GM19099 (cell line): Measurements from ENCODE around the gene UTS2B.

Experiments
- POLR2A ChIP-seq: IDR thresholded peaks from 3 replicates; pipeline ENCODE4 v1.6.1; 2011; ENCODE audit warnings: low read depth; ENCODE audit not compliant: insufficient read length; ENCODE audit errors: extremely low read depth

UTS2B gene, protein sequence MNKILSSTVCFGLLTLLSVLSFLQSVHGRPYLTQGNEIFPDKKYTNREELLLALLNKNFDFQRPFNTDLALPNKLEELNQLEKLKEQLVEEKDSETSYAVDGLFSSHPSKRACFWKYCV

DNA sequence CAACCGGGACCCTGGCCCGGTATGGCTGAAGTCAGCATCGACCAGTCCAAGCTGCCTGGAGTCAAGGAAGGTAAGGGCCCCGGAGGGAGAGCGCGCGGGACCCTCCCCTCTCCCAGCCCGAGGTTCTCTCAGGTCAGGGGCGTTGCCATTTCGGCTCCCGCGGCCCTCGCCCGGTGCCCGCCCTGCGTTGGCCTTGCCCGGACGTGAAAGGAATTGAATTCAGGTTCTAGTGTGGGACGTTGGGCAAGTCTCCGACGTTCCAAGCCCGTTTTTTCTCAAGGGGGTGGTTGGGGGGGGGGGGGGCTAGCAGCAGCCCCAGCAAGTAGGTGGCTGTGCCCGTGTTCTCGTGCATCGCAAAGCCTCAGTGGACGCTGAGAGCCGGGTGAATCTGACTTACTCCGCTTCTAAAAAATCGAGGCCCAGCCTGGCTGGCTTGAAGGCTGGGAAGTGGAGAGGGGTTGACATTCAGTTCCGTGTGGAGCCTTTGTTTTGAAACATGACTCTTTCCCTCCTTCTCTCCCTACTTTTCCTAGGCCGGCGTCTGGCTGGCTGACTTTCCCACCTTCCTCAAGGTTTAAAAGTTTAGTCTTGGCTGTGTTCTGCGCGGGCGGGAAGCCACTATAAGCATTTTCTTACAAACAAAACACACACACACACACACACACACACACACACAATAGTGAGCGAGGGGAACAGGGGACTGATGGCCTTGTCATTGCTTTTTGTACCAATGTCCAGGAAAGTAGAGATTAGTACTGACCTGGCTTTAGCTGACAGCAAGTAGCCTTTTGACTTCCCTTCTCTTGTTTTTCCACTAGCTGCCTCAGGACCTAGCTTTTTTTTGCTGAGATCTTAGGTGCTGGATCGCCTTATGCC is at the start of gene UTS2B:
TSS of gene UTS2B (minus strand) at position 873 of the 876 bp plus-strand sequence. CDS start 48,337 bp downstream, outside the sequence.
- TF ChIP-seq POLR2A: no peak

GRCh38 chr3:191380001-191380400 is 49.7 kb upstream of the UTS2B start:
- TF ChIP-seq POLR2A: no peak

DNA sequence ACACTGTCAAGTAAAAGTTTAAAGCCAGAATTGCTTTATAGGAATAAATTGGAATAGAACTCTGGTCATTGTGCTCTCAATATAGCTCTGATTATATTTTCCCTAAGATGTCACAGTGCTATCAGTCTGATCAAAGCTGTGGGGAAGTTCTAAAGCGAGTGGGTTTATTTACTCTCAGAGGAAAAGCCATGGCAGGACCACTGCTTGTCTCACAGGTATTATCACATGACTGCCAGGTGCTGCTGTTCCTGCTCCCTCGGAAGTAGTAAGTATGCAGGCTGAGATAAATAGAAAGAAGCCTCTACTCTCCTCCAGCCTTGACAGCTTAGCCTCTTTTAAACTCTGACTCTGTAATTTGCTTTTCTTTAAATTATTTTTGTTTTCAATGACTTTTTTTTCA is 49.1 kb upstream of the UTS2B start:
- TF ChIP-seq POLR2A: no peak

GRCh38 chr3:191378142-191378812 is 48.0 kb upstream of the UTS2B start:
- TF ChIP-seq POLR2A: no peak

DNA sequence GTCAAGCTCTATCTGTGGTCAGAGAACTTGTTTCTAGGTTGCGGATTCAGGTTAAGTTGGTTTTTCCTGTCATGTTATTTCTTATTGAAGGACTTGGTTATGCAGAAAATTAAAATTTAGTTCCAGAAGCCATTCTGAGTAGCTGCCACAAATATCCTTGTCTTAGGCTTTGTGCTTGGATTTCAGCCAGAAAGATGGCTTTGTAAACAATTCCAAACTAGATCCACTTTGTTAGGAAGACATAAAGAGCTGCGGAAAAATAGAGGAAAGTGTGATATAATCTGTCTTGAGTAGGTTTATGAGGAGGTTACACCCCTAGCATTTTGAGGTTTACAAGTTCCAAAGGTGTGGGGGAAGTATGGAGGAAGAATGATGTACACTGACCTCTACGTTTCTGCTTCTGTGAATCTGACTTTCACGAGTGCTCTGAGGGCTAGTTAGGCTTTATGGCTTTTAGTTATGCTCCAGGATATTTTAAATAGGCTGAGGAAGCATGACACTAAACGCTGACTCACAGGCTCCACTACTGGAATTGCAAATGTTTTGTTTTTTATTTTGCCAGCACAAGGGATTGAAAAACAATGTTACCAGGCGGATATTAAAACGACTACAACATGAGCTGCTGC is 46.3 kb upstream of the UTS2B start:
- no peak for TF ChIP-seq POLR2A

DNA sequence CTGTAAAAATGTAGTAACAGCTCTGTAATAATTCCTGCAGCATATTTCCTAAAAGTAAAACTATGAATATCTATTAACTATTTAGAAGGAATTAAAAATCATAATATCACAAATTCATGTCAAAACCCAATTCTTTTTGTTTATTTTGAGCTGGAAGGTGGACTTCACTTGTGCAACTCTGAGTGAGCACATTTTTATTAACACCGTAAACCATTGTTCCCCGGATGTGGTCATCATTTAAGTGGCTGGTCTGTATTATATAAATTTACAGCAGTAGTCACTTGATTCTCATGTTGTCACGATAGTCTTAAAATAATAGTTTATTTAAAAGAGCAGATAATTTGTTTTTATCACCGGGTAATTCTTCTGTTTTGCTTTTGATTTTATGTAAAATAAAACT is 43.0 kb upstream of the UTS2B start:
- no peak for TF ChIP-seq POLR2A

- TF ChIP-seq POLR2A: no peak
Observed at GRCh38 chr3:191372122-191372521, 41.8 kb upstream of the UTS2B start.

DNA sequence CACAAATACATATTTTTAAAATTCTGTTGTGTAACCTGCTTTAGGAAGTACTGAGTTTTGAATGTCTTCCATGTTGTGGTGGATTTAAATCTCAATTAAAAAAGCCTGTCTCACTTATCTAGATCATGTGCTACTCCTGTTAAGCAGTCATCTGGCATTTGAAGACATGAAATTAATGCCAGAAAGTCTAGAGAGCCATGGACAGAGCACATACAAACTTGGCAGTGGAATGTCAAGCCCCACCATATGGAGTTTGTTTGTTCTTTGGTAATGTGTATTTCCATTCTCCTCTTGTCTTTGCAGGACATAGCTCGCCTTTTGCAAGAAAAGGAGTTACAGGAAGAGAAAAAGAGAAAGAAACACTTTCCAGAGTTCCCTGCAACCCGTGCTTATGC is 39.3 kb upstream of the UTS2B start:
- no peak for TF ChIP-seq POLR2A

DNA sequence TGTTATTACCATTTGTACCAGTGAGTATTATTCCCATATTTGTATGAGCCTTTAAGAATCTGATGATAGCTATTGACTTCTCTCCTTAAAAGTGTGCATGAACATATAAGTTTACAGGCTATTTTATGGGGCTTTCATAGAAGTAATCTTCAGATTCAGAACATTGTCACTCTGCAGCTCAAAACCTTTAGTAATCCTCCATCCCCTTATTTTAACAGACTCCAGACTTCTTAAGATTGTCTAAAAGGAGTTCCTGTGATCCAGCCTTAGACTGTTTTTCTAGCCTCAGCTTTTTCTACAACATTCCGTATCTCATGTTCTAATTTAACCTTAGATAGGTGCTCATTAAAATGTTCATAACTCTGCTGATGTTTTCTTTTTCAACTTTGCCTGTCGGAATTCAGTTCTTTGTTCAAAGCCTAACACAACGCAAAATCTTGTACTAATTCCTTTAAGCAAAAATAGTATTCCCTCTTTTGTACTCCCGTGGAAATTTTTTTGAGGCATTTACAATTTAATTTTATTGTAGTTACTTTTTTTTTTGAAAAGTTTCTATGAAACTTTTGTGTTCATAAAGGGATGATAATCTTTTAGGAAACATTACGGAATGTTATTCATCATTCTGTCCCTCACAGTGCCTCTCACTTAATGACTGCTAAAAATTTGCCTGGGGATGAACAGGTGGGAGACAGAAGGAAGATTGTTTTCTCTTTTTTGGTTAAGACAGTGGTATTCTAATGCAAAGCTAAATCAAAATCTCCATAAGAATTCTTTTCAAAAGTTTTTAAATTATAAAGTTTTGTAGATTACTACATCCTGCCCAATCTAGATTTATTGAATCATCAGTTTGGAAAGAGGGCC is 38.7 kb upstream of the UTS2B start:
- no peak for TF ChIP-seq POLR2A

DNA sequence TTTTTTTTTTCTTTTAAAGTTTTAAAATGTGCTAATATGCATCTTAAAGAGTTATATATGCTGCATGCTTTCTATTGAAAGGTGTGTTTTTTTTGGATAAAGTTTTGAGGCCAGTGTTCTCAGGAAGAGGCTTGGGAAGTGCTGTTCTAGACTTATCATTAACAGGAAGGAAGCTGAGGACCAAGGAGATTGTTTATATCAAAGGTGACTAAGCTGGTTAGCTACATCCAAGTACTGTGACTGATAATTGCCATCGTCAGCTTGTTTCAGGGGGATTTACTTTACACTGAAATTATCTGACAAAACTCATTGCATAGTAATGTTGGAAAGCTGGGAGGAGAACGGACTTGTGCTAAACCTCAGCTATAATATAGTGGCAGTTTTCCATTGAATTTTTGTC is 36.3 kb upstream of the UTS2B start:
- TF ChIP-seq POLR2A: no peak

DNA sequence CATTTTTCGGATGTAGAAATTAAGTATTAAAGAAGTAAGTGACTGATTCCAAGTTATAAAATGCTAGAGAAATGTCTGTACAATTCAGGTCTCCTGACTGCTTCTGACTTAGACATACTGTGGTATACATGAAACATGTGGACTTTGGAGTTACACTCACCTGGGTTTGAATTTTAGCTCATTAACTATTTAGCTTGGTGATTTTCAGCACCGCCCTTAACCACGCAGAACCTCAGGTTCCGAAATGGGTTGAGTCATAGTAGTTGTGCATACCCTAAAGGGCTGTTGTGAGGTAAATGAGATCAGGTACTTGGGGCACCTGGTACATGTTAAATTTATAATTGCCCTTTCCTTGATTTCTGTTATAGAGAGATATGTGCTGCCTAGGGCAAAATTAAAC is 32.9 kb upstream of the UTS2B start:
- TF ChIP-seq POLR2A: no peak

DNA sequence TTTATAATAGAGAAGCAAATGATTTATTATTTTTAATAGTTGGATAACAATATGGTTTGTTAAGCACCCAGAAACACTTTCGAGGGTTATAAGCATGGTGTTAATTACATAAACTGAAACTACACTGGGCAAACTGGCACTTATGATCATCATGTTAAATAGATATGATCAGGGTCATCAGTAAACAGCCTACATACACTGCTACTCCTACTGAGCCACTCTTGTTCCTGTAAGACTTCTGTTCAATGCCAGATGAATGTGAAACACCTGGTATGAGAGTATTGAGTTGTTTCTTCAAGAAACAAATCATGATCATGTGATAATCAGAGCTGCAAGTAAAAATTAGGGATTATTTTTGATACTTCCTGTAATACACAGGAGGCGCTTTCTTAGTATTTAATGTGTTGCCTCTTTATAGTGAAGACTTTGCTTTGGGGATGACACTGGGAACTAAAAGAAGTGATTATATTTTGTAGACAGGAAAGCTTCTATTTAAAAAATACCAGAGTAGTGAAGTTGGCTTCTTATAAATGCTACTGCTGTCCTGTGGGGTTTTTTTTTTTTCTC is 32.3 kb upstream of the UTS2B start:
- TF ChIP-seq POLR2A: no peak

- TF ChIP-seq POLR2A: no peak
Observed at GRCh38 chr3:191362037-191362436, 31.7 kb upstream of the UTS2B start.

DNA sequence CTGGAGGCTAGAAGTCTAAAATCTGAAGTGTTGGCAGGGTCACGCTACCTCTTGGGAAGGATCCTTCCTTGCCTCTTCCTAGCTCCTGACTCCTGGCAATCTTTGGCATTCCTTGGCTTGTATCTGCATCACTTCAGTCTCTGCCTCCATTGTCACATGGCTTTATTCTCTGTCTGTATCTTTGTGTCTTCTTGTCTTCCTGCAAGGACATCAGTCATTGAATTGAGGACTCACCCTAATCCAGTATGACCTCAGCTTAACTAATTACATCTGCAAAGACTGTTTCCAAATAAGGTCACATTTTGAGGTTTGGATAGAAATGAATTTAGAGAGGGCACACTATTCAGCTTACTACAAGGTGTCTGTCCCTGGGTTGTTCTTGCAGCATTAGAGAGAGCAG is 31.1 kb upstream of the UTS2B start:
- no peak for TF ChIP-seq POLR2A
